GM13976 (cell line): Measurements from ENCODE around the gene RRBP1.

Experiments used
- DNase-seq: peaks from one replicate; pipeline ENCODE4 v3.0.0; 2012; ENCODE audit warnings: low spot score
- in situ Hi-C: fragments of 300-500 bp; cut with MboI; formaldehyde crosslinking; loops from one replicate; pipeline ENCODE4 v1.12.0; 2022; ENCODE audit warnings: low sequenced_read_pairs, mixed read lengths, inconsistent platforms; ENCODE audit not compliant: unreplicated experiment
- TF ChIP-seq, protein P1 (sequence below): IDR thresholded peaks from 2 replicates; pipeline ENCODE4 v1.5.1; 2012; ENCODE audit warnings: borderline replicate concordance, mild to moderate bottlenecking; ENCODE audit not compliant: insufficient read depth; ENCODE audit errors: extremely low read depth, missing control alignments, control extremely low read depth

Gene RRBP1

DNA sequence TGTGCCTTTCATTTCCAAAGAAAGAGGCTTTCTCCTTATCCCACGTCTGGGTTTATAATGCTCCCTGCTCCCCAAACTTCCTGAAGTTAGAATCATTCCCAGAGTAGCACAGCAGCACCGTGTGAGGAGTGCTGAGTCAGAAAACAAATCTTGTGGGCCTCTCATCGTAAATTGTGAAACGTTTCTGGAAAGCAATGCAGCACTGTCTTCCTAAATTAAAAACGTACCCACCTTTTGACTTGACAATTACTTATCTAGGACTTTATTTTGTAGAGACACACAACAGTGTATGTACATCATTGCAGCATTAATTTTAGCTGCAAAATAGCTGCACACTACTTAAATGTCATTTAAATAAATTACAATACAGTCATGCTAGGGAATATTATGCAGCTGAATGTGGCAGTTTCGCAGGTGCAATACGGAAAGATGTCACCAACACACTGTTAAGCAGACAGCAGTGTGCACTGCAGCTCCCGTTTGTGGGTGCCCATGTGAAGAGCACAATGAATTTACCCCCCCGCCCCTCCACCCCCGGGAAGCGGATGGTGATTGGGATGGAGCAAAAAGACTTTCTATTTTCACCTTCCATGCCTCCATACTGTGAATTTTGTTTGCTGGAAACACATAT is 30.8 kb downstream of the RRBP1 start:
- peak; percentile 19 for DNase-seq
- TF ChIP-seq, protein P1, sequence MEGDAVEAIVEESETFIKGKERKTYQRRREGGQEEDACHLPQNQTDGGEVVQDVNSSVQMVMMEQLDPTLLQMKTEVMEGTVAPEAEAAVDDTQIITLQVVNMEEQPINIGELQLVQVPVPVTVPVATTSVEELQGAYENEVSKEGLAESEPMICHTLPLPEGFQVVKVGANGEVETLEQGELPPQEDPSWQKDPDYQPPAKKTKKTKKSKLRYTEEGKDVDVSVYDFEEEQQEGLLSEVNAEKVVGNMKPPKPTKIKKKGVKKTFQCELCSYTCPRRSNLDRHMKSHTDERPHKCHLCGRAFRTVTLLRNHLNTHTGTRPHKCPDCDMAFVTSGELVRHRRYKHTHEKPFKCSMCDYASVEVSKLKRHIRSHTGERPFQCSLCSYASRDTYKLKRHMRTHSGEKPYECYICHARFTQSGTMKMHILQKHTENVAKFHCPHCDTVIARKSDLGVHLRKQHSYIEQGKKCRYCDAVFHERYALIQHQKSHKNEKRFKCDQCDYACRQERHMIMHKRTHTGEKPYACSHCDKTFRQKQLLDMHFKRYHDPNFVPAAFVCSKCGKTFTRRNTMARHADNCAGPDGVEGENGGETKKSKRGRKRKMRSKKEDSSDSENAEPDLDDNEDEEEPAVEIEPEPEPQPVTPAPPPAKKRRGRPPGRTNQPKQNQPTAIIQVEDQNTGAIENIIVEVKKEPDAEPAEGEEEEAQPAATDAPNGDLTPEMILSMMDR: no peak
- in situ Hi-C loops: no loop called here

DNA sequence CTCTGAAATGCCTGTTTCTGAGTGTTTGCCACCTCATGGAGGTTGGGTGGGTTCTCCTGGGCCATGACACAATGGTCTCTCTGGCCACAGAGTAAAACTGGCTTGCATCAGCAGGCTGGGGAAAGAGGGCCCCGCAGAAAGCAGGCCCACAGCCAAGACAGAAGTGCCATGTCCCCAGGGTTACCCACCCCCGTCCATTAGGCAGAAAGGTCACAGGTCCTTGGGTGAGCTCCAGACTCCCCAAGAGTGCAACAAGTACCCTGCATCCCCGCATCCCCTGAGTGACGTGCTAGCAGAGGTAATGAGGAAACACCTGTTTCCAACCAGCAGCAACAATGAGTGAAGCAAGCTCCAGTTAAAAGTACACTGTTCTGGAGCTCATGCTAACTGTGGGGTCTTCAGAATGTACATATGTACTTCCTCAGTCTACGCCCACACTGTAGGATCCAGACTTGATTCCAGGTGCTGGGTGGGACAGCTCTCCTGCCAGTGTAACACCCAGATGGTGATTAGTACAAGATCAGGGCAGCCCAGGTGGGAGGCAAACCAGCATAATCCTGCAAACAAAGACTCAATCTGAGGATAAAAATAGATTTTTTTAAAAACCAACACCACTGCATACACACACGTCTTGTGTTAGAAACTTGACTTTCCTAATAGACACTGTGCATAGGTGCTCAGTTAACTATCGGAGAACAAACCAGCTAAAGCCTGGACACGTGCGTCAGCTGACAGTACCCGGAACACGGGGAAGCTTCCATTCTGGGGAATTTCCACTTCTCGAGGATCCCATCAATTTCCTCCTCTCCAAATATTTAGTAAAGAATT is 31.5 kb downstream of the RRBP1 start:
- DNase-seq: no peak
- TF ChIP-seq, protein P1: no peak
- in situ Hi-C loops: no loop called here

DNA sequence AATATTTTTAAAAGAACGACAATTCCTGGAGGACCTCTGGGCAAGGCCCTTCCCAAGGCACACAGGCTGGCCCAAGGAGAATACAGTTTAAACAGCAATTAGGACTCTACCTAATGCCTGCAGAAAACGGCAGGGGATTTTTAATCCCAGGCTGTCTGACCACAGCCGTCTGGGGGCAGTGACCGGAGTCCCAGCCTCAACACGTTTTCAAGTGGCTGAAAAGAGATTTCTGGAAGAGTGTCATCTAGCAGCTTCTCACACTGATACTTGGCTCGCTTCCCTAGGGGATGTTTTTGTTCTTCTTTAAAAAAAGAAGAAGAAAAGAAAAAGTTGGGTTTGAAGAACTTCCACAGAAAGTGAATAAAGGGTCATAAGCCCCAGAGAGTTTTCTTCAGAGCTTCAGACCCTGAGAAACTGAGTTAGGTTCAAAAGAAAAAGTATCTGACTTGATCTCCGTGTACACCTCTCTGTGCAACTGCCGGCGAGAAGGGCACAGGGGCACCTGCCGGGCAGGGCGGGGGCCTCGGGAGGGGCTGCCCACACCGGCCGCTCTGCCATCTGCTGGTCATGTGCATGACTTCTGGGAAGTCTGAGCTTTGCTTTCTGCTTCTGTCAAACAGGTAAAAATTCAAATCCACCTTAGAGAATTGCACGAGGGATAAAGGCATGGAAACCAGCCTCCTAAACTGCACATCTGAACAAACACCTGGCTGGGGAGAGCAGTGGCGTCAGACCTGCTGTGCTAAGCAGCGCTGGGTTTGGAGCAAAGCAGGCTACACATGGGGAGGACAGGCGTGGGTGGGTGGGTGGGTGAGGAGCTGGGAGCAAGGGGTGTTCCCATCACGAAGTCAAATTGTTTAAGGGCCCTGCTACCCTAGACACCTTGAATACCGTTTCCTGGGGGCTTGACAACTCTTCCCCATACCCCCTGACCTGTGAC is 33.0 kb downstream of the RRBP1 start:
- TF ChIP-seq, protein P1: peak; percentile 24
- in situ Hi-C loops: no loop called here
- peak; percentile 71 for DNase-seq

DNA sequence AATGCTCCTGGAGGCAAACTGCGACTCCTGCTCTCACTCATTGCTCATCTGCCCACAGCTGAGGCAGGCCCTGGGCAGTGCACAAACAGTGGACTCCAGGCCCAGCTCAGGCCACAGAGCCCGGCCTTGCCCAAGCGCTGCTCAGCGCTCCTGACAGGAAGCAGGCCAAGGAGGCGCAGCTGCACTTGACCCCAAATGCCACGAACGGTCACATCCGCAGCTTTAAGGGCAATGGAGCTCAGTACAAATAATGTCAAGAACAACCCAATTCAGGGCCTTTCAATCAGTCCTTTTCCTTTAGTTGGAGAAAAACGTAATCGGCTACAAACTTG is 33.8 kb downstream of the RRBP1 start:
- TF ChIP-seq, protein P1: no peak
- in situ Hi-C loops: no loop called here
- DNase-seq: no peak

DNA sequence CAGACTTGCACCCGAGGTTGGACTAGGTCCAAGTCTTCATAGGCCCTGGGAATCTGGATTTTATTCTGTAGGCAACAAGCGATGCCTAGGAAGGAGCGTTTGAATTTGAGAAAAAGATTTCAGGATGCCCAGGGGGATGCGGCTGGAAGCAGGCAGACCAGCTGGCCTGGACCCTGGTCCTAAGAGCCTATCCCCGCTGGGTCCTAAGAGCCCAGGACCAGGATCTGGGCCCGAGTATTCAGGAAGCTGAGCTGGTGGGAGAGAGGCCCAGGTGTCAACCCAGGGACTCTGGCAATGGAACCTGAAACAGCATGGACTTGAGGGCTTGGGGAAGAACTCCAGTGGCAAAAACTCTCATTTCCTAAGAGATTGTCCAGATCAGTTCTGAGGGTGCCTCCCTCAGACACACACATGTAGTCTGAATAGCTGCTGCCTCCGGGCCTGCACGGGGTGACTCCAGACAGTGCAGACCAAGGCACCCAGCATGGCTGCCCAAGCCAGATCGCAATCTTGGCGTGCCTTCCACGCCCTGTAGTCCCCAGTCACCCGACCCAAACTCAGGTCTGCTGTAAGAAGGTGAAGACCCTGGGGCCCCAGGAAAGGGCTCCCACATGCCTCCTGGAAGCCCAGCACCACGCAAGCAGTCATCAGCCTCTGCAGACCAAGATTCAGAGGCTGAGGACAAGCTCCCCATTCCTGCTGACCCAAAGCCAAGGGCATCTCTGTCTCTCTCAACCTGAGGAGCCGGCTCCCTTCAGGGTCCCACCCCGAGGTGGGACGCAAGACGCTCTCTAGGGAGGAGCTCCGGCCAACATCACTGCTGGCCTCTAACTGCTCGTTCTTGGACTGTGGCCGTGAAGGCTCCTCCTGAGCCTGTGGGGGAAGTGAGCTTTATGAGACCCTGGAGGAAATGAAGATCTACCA is 34.4 kb downstream of the RRBP1 start:
- TF ChIP-seq, protein P1: no peak
- DNase-seq: no peak
- in situ Hi-C loops: no loop called here
